ENCODE data around the gene RALGAPA2.

The RALGAPA2 gene

DNA sequence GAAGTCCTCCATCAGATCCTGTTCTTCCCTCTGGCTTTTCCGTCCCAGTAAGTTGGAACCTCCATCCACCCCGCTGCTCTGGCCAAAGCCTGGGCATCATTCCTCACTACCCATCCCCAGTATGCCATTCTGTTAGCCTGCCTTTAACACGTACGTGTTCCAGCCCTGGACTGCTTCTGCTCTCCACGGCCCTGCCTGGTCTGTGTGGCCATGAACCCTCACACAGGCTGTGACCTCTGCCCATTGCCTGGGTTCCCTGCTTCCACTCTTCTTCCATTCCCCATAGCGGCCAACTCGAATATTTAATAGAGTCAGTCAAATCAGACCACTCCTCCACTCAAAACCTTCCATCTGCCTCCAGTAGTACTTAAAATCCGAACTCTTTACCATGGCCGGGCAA is 29.4 kb downstream of the RALGAPA2 start:
- no peak for FAIRE-seq

DNA sequence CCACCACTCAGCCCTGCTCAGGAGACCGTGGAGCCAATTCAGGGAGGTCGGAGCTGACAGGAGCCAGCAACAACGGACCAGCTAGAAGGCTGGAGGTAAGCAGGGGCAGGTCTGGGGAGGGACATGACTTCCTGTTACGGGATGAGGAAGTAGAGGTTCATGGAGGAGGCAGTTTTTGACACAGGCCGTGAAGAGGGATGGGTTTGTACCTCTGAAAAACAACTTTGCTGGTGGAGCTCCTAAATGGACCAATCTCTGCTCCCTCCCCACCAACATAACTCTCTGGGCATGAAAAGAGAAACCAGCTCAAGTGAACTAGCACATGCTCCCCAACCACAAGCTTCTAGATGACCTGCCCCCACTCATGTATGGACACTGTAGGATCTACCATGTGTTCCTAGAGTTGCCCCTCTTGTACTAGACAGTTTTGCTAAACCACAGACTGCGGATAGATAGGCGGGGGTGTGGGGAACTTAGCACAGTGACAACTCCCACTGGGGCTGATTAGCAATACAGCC is 31.4 kb downstream of the RALGAPA2 start:
- no peak for FAIRE-seq

GRCh38 chr20:20679316-20679715 is 33.1 kb downstream of the RALGAPA2 start:
- FAIRE-seq = no peak

DNA sequence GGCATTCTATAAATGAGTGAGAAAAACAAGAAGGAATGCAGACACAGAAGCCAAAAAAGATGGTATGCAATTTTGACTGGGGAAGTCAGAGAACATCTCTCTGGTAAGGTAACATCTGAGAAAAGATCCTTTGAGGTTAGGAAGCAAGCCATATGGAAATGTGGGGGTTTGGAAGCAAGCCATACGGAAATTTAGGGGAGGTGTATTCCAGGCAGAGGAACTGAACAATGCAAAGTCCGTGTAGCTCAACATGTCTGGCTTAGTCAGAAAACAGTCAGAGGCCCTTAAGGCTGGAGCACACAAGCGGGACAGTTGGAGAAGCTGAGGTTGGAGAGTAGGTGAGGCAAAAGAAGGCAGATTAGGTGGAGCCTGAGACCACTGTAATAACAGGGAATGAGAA is 35.3 kb downstream of the RALGAPA2 start:
- FAIRE-seq = no peak

- FAIRE-seq = no peak
These were observed 43.8 kb downstream of the RALGAPA2 start for GRCh38 chr20:20668639-20669038.

- no peak for FAIRE-seq
These were observed 46.1 kb downstream of the RALGAPA2 start for GRCh38 chr20:20666359-20666758.

DNA sequence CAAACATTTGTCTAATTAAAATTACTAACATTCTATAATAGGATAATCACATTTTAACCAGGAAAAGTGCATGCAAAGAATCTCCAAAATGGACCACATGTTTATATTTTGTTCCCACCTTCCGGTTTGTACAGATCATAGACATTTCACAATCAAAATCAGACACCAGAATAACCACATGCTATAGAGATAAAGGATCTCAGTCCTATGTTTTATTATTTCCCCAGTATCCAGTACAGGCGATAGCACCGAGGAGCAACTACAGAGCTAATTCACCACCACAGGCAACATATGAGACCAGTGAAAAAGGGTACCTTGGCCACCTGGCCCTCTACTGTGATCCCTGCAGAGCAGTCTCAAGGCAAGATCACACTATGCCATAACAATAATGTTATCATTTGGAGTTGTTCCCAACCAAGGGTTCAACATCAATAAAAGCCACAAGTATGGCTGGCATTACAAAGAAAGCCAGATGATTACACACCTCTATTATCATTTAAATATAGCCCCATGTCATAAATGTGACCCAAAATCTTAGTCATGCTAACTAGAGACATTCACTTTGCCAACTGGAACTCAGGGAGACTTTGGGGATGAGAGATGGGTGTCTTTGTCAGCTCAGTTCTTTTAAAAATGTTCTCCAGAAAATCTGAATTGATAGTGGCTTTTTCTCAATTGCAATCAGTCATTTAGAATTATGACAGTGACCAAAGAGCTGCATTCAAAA is 46.7 kb downstream of the RALGAPA2 start:
- no peak for FAIRE-seq

DNA sequence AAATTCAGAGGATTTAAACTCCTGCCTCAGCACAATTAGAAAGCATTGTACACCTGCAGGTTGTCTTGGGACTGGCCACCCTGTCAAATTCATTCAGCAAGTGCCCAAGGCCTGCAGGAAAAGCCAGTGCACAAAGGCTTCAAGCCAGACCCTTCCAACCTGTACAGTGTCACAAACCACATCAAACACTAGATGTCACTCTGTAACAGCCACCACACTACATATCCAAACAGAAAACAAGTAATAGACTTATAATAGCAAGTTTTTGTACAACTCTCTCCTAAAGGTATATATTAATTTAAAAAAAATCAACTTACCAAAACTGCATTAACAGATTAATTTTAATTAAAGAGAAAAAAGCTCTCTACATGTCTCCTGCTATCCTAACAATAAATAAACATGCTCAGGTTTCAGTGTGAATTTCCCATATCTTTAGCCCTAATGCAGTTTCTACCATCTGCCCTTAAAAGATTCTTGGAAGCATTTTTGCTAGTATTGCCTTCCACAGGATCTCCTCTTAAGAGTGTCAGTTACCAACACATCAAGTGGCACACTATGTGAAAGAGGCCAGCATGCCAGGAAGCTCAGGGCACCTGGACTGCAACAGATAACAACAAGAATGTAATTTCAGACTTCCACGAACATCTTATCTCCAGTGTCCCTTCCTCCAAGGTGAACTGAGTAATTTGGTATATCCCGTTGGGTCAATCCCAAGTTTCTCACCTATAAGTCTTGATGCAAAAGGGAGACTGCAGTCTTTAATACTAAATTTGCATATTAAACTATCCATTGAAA is 47.5 kb downstream of the RALGAPA2 start:
- peak; percentile 77 for FAIRE-seq

- no peak for FAIRE-seq
These were observed 48.6 kb downstream of the RALGAPA2 start for GRCh38 chr20:20663841-20664240.

DNA sequence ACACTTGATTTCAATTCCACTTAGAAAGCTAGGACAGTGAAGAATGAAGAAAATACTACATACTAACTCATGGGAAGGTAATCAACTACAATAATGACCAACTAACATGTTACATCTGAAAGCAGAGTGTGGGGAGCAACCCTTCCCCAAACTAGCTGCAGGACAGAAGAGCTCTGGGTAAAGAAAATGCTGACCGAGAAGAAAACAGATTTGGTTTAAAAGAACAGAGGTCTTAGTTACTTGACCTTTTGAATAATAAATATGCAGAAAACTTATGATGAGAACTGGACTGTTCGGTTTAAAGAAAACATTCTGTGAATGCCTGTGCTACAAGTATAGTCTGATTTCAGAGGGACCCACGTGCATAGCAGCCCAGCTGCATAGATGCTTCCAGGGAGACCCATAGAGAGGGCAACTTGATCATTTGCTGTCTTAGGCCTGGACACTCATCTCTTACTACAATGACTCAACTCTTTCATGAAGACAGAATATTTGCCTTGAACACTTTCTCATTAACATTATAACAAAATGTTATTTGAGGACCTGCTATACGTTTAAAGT is 53.5 kb downstream of the RALGAPA2 start:
- FAIRE-seq = no peak

- FAIRE-seq = no peak
These were observed 54.3 kb downstream of the RALGAPA2 start for GRCh38 chr20:20658123-20658522.

DNA sequence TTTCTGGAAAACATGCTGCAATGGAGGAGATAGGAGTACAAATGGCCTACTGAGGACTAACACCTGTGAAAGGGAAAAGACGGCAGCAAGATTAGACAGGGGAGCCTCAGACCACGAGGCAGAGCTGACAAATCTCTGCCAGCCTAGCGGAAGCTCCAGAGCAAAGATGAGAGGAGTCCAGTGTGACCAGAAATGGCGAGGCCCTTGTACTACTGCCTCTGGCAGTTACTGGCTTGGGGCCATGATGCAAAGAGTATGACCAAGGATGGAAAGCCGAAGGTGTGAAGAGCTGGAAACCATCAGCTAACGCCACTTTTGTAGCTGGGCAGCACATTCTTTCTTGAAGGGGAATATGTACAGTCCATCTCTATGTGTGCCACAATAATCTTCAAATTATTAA is 55.4 kb downstream of the RALGAPA2 start:
- FAIRE-seq = no peak

GRCh38 chr20:20655883-20656282 is 56.6 kb downstream of the RALGAPA2 start:
- no peak for FAIRE-seq

- FAIRE-seq = no peak
These were observed 62.5 kb downstream of the RALGAPA2 start for GRCh38 chr20:20649945-20650344.

GRCh38 chr20:20643927-20644326 is 68.5 kb downstream of the RALGAPA2 start:
- no peak for FAIRE-seq

GRCh38 chr20:20641783-20642182 is 70.7 kb downstream of the RALGAPA2 start:
- FAIRE-seq = no peak

- no peak for FAIRE-seq
These were observed 73.6 kb downstream of the RALGAPA2 start for GRCh38 chr20:20638878-20639277.

DNA sequence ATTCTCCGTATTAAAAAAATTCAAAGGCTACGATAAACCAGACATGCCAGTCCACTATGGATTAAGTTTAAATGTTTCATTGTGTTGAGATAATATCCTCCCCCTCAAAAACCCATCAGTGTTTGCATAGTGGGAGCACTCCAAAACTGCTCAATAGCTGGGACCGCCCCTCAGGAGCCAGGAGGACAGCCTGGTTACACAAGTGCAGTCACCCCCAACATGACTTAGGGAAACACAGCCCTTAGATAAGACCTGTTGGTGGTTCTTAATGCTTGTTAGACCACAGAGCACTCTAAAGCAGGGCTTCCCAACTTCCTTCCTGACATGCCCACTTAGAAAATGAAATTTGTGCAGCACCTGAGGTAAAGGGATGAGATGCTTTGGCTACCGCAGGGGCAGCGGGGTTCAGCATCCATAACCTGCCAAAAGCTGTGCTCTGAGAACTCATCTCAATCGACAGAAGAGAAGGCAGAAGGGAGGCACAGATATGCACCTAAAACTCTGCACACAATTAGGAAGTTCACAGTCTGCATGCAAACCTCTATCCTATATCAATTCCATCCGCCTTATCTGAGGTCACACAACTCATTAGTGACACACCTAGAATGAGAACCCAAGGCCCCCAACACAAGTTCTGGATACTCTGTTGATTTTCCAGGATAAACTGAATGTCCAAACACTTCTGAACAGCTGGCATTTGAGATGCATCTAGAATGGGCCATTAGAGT is 74.3 kb downstream of the RALGAPA2 start:
- no peak for FAIRE-seq

GRCh38 chr20:20635006-20635405 is 77.4 kb downstream of the RALGAPA2 start:
- FAIRE-seq = no peak

GRCh38 chr20:20632644-20633043 is 79.8 kb downstream of the RALGAPA2 start:
- no peak for FAIRE-seq

GRCh38 chr20:20630551-20630950 is 81.9 kb downstream of the RALGAPA2 start:
- no peak for FAIRE-seq

DNA sequence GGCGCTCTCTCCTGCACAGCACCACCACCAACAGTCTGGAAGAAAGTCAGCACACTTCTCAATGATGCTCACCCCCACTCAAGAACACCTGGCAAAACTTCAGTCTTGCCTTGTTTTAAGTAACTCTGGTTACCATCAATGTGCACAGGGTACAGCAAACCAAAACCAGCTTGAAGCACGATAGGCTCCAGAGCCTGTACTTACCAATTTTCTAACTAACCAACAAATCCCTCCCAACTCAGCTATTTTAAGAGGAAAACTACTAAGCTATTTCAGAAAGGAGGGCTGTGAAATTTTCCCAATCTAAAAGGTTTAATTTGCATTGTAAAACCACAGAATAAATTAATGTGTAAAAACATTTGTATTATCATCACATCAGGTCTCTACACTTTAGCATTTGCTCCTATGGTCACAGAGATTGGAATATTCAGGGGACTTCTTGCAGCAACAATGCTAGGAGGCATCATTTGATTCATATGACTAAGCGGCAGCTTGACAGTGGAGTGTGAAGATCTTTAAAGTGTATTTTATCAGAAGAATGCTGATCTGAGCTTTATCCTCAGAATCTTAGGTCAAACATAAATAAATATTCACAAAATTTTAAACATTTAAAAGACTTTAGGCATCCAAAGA is 82.8 kb downstream of the RALGAPA2 start:
- FAIRE-seq = no peak

DNA sequence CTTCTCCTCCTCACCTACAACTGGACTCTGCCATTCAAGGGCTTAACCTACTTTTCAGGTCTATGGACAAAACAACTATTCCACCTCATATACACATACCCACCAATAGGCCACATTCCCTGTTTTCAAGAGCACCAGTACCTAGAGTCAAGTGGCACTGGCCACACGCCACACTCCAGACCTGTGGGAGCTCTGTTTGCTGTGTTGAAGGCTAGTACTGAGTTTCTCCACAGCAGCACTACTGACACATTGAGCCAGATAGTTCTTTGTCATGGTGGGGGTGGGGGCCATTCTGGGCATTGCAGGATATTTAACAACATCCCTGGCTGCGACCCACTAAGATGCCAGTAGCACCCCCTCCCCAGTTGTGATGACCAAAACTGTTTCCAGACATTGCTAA is 84.1 kb downstream of the RALGAPA2 start:
- FAIRE-seq = no peak

Data from G401.6 (cell line).